WTC11 (cell line): ENCODE results near the gene OR6J1. TPM values are rescaled to one million over a fixed set of nuclear protein-coding genes. Genes with fewer than 3 reads are reported as not detected.

Experiments used
- ATAC-seq: fragments of 200-7000 bp; cut with Tn5 transposase; 2 replicates; pipeline ENCODE4 v1.10.0; 2021; ENCODE audit warnings: mild to moderate bottlenecking, moderate library complexity
- Bru-seq: library from RNA; stranded (reverse); fragments of 400-500 nt; gene quantifications from one replicate; lab custom pipeline; 2021; lab: Mats Ljungman, UMichigan
- CTCF ChIA-PET: fragments of 300-600 bp; sonication (Branson Sonifier 250); formaldehyde crosslinking; loops from one replicate; lab custom pipeline; 2021; ENCODE audit warnings: antibody characterized with exemption; lab: Charles Lee
- POLR2A ChIA-PET: fragments of 350-600 bp; sonication (Branson Sonifier 250); formaldehyde crosslinking; loops from one replicate; lab custom pipeline; 2021; ENCODE audit warnings: antibody characterized with exemption; lab: Charles Lee
- DNase-seq: peaks from one replicate; pipeline ENCODE4 v3.0.0; 2021; ENCODE audit warnings: low spot score
- H3K27ac Mint-ChIP-seq: 2 replicates; pipeline ENCODE4 v1.8.0; 2021; ENCODE audit warnings: mixed read lengths
- H3K27me3 Mint-ChIP-seq: 2 replicates; pipeline ENCODE4 v1.8.0; 2021; ENCODE audit warnings: low read depth, mild to moderate bottlenecking, moderate library complexity, mixed read lengths
- H3K36me3 Mint-ChIP-seq: 2 replicates; pipeline ENCODE4 v1.8.0; 2021; ENCODE audit warnings: mixed read lengths
- H3K4me1 Mint-ChIP-seq: 2 replicates; pipeline ENCODE4 v1.8.0; 2022; ENCODE audit warnings: mixed read lengths
- H3K4me3 Mint-ChIP-seq: 2 replicates; pipeline ENCODE4 v1.8.0; 2021; ENCODE audit warnings: mild to moderate bottlenecking, moderate library complexity, mixed read lengths
- H3K9me3 Mint-ChIP-seq: 2 replicates; pipeline ENCODE4 v1.8.0; 2021; ENCODE audit warnings: mixed read lengths
- CREM ChIP-seq: sonication (generic); formaldehyde crosslinking; IDR thresholded peaks from 2 replicates; pipeline ENCODE4 v1.8.1; 2022; ENCODE audit warnings: mild to moderate bottlenecking, missing genetic modification reagents, moderate library complexity
- EMX1 ChIP-seq: fragments of 250-450 bp; sonication (Bioruptor Pico); IDR thresholded peaks from 2 replicates; pipeline ENCODE4 v1.8.0; 2021; ENCODE audit warnings: mild to moderate bottlenecking
- ESRRA ChIP-seq: sonication (generic); formaldehyde crosslinking; IDR thresholded peaks from 2 replicates; pipeline ENCODE4 v1.8.1; 2022; ENCODE audit warnings: mild to moderate bottlenecking, missing genetic modification reagents, borderline replicate concordance
- JAZF1 ChIP-seq: fragments of 250-450 bp; sonication (Bioruptor Pico); IDR thresholded peaks from 2 replicates; pipeline ENCODE4 v1.9.0; 2021; ENCODE audit warnings: moderate library complexity, mild to moderate bottlenecking, inconsistent platforms
- JUN ChIP-seq: sonication (generic); formaldehyde crosslinking; IDR thresholded peaks from 2 replicates; pipeline ENCODE4 v1.8.0; 2023; ENCODE audit warnings: mild to moderate bottlenecking, missing genetic modification reagents
- MXD4 ChIP-seq: fragments of 250-450 bp; sonication (Bioruptor Pico); IDR thresholded peaks from 2 replicates; pipeline ENCODE4 v1.8.0; 2021; ENCODE audit warnings: mild to moderate bottlenecking, moderate library complexity, borderline replicate concordance
- NFATC4 ChIP-seq: fragments of 250-450 bp; sonication (Bioruptor Pico); IDR thresholded peaks from 2 replicates; pipeline ENCODE4 v1.9.0; 2021; ENCODE audit warnings: mild to moderate bottlenecking
- NR2C2 ChIP-seq: sonication (generic); formaldehyde crosslinking; IDR thresholded peaks from 2 replicates; pipeline ENCODE4 v1.8.0; 2022; ENCODE audit warnings: mild to moderate bottlenecking, missing genetic modification reagents
- SOX15 ChIP-seq: fragments of 250-450 bp; sonication (Bioruptor Pico); IDR thresholded peaks from 2 replicates; pipeline ENCODE4 v1.9.0; 2021; ENCODE audit warnings: mild to moderate bottlenecking
- ZBTB21 ChIP-seq: sonication (generic); formaldehyde crosslinking; IDR thresholded peaks from 2 replicates; pipeline ENCODE4 v1.8.1; 2023; ENCODE audit warnings: mild to moderate bottlenecking, missing genetic modification reagents, borderline replicate concordance
- ZNF121 ChIP-seq: sonication (generic); formaldehyde crosslinking; IDR thresholded peaks from 2 replicates; pipeline ENCODE4 v1.8.0; 2023; ENCODE audit warnings: missing genetic modification reagents
- ZNF138 ChIP-seq: sonication (generic); formaldehyde crosslinking; conservative IDR thresholded peaks from 2 replicates; pipeline ENCODE4 v1.8.1; 2022; ENCODE audit warnings: mild to moderate bottlenecking, moderate library complexity, missing genetic modification reagents
- ZNF396 ChIP-seq: fragments of 250-450 bp; sonication (Bioruptor Pico); IDR thresholded peaks from 2 replicates; pipeline ENCODE4 v1.8.0; 2021; ENCODE audit warnings: mild to moderate bottlenecking, moderate library complexity, borderline replicate concordance
- long read RNA-seq, 3 experiments: library from RNA in 1 of 3; library from capped mRNA in 1 of 3; library from polyadenylated mRNA in 1 of 3; unstranded in 2 of 3; stranded (forward) in 1 of 3; transcript quantifications; one replicate each; pipeline ENCODE4 v2.0.0, GENCODE V29; 2021
- total RNA-seq: library from RNA; stranded (reverse); gene quantifications from 3 replicates; pipeline ENCODE4 v1.2.3, GENCODE V29; 2021
- TF ChIP-seq, protein P1 (sequence below): fragments of 250-450 bp; sonication (Bioruptor Pico); IDR thresholded peaks from 2 replicates; pipeline ENCODE4 v1.9.0; 2021; ENCODE audit warnings: mild to moderate bottlenecking
- TF ChIP-seq, protein P2 (sequence below): sonication (generic); formaldehyde crosslinking; IDR thresholded peaks from 2 replicates; pipeline ENCODE4 v1.8.0; 2023; ENCODE audit warnings: mild to moderate bottlenecking, missing genetic modification reagents
- TF ChIP-seq, protein P3 (sequence below): sonication (generic); formaldehyde crosslinking; IDR thresholded peaks from 2 replicates; pipeline ENCODE4 v1.8.1; 2022; ENCODE audit warnings: low read depth, missing genetic modification reagents, borderline replicate concordance
- TF ChIP-seq, protein P4 (sequence below): sonication (generic); formaldehyde crosslinking; IDR thresholded peaks from 2 replicates; pipeline ENCODE4 v1.8.1; 2023; ENCODE audit warnings: mild to moderate bottlenecking, missing genetic modification reagents, borderline replicate concordance
- TF ChIP-seq, protein P5 (sequence below): sonication (generic); formaldehyde crosslinking; conservative IDR thresholded peaks from 2 replicates; pipeline ENCODE4 v1.8.1; 2023; ENCODE audit warnings: mild to moderate bottlenecking, low read depth, missing genetic modification reagents, moderate library complexity

Gene OR6J1
- total RNA-seq (not detected in 3 replicates), Bru-seq, nascent RNA (percentile 11 among the genes with signal in this experiment)
- long read RNA-seq, experiment 1: 0 reads
- long read RNA-seq, experiment 2: 0 reads
- long read RNA-seq, experiment 3: 0 reads

DNA sequence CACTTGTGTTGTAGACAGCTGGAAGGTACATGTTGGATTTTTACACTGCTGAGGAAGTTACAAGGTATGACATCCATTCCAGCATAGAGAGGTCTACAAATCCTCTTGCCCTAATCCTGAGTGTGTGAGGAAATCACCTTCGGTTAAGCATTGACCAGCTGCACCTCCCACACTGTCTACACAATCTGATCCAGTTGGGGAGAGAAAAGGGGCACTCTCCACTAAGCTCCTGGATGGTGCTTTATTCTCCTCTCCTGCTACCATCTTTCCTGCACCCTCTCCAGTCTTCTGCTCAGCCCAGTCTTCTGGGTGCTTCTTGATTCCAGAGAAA lies at the start of gene OR6J1:
OR6J1 (minus strand) TSS at position 48 of the 331 bp plus-strand sequence. CDS start 9,541 bp downstream, outside the sequence.
- Mint-ChIP-seq H3K27me3 (no peaks in the 10 kb centered on the region; the same call in 1 of the 2 replicates), H3K27ac (no peak within 1 kb of the TSS), H3K4me3 (no peak within 1 kb of the TSS), H3K36me3 (no peaks in the 10 kb centered on the region), H3K9me3 (no peaks in the 10 kb centered on the region), H3K4me1 (no peaks in the 10 kb centered on the region)
- no peak for ATAC-seq
- ChIA-PET POLR2A (no interaction called here), CTCF (interaction anchor here (0.6 to 3.6 kb wide), 6 partner anchors 9 to 298 kb away, joined by 3 to 20 read pairs (median 4); no protein-coding TSS in a partner anchor)
- TF ChIP-seq, protein P1, sequence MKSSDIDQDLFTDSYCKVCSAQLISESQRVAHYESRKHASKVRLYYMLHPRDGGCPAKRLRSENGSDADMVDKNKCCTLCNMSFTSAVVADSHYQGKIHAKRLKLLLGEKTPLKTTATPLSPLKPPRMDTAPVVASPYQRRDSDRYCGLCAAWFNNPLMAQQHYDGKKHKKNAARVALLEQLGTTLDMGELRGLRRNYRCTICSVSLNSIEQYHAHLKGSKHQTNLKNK (CRISPR knock-in tag): no peak
- TF ChIP-seq, protein P2, sequence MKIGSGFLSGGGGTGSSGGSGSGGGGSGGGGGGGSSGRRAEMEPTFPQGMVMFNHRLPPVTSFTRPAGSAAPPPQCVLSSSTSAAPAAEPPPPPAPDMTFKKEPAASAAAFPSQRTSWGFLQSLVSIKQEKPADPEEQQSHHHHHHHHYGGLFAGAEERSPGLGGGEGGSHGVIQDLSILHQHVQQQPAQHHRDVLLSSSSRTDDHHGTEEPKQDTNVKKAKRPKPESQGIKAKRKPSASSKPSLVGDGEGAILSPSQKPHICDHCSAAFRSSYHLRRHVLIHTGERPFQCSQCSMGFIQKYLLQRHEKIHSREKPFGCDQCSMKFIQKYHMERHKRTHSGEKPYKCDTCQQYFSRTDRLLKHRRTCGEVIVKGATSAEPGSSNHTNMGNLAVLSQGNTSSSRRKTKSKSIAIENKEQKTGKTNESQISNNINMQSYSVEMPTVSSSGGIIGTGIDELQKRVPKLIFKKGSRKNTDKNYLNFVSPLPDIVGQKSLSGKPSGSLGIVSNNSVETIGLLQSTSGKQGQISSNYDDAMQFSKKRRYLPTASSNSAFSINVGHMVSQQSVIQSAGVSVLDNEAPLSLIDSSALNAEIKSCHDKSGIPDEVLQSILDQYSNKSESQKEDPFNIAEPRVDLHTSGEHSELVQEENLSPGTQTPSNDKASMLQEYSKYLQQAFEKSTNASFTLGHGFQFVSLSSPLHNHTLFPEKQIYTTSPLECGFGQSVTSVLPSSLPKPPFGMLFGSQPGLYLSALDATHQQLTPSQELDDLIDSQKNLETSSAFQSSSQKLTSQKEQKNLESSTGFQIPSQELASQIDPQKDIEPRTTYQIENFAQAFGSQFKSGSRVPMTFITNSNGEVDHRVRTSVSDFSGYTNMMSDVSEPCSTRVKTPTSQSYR (CRISPR knock-in tag): no peak
- TF ChIP-seq JUN (CRISPR knock-in tag): no peak
- no peak for TF ChIP-seq NR2C2 (CRISPR knock-in tag)
- TF ChIP-seq MXD4 (CRISPR knock-in tag): no peak
- no peak for TF ChIP-seq JAZF1
- TF ChIP-seq CREM (CRISPR knock-in tag): no peak
- TF ChIP-seq NFATC4: no peak
- TF ChIP-seq ZNF138 (CRISPR knock-in tag): no peak
- no peak for TF ChIP-seq ZNF396 (CRISPR knock-in tag)
- no peak for TF ChIP-seq ZBTB21 (CRISPR knock-in tag)
- no peak for TF ChIP-seq EMX1 (CRISPR knock-in tag)
- TF ChIP-seq, protein P3, sequence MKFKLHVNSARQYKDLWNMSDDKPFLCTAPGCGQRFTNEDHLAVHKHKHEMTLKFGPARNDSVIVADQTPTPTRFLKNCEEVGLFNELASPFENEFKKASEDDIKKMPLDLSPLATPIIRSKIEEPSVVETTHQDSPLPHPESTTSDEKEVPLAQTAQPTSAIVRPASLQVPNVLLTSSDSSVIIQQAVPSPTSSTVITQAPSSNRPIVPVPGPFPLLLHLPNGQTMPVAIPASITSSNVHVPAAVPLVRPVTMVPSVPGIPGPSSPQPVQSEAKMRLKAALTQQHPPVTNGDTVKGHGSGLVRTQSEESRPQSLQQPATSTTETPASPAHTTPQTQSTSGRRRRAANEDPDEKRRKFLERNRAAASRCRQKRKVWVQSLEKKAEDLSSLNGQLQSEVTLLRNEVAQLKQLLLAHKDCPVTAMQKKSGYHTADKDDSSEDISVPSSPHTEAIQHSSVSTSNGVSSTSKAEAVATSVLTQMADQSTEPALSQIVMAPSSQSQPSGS (CRISPR knock-in tag): no peak
- TF ChIP-seq, protein P4, sequence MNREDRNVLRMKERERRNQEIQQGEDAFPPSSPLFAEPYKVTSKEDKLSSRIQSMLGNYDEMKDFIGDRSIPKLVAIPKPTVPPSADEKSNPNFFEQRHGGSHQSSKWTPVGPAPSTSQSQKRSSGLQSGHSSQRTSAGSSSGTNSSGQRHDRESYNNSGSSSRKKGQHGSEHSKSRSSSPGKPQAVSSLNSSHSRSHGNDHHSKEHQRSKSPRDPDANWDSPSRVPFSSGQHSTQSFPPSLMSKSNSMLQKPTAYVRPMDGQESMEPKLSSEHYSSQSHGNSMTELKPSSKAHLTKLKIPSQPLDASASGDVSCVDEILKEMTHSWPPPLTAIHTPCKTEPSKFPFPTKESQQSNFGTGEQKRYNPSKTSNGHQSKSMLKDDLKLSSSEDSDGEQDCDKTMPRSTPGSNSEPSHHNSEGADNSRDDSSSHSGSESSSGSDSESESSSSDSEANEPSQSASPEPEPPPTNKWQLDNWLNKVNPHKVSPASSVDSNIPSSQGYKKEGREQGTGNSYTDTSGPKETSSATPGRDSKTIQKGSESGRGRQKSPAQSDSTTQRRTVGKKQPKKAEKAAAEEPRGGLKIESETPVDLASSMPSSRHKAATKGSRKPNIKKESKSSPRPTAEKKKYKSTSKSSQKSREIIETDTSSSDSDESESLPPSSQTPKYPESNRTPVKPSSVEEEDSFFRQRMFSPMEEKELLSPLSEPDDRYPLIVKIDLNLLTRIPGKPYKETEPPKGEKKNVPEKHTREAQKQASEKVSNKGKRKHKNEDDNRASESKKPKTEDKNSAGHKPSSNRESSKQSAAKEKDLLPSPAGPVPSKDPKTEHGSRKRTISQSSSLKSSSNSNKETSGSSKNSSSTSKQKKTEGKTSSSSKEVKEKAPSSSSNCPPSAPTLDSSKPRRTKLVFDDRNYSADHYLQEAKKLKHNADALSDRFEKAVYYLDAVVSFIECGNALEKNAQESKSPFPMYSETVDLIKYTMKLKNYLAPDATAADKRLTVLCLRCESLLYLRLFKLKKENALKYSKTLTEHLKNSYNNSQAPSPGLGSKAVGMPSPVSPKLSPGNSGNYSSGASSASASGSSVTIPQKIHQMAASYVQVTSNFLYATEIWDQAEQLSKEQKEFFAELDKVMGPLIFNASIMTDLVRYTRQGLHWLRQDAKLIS: no peak
- TF ChIP-seq, protein P5, sequence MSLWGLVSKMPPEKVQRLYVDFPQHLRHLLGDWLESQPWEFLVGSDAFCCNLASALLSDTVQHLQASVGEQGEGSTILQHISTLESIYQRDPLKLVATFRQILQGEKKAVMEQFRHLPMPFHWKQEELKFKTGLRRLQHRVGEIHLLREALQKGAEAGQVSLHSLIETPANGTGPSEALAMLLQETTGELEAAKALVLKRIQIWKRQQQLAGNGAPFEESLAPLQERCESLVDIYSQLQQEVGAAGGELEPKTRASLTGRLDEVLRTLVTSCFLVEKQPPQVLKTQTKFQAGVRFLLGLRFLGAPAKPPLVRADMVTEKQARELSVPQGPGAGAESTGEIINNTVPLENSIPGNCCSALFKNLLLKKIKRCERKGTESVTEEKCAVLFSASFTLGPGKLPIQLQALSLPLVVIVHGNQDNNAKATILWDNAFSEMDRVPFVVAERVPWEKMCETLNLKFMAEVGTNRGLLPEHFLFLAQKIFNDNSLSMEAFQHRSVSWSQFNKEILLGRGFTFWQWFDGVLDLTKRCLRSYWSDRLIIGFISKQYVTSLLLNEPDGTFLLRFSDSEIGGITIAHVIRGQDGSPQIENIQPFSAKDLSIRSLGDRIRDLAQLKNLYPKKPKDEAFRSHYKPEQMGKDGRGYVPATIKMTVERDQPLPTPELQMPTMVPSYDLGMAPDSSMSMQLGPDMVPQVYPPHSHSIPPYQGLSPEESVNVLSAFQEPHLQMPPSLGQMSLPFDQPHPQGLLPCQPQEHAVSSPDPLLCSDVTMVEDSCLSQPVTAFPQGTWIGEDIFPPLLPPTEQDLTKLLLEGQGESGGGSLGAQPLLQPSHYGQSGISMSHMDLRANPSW: no peak
- no peak for TF ChIP-seq SOX15 (CRISPR knock-in tag)
- TF ChIP-seq ESRRA (CRISPR knock-in tag): no peak
- TF ChIP-seq ZNF121 (CRISPR knock-in tag): no peak
- no peak for DNase-seq
